GM18517 (cell line): ENCODE measurements around the gene AP3S1.
"Not testable (repeated sequence)": the region's sequence is repeated elsewhere in the genome, so short reads cannot be mapped to it uniquely, and the experiment has no call there.

Source experiments
- ATAC-seq: cut with Tn5 transposase; IDR thresholded peaks from one replicate; pipeline ENCODE4 v1.9.1; 2021; ENCODE audit warnings: mild to moderate bottlenecking, moderate library complexity; ENCODE audit not compliant: unreplicated experiment

Gene AP3S1

GRCh38 chr5:115820846-115821245, 20.9 kb upstream of the AP3S1 start:
- ATAC-seq = no peak

- not testable (repeated sequence) for ATAC-seq
Measured at GRCh38 chr5:115824983-115825382, 16.8 kb upstream of the AP3S1 start.

DNA sequence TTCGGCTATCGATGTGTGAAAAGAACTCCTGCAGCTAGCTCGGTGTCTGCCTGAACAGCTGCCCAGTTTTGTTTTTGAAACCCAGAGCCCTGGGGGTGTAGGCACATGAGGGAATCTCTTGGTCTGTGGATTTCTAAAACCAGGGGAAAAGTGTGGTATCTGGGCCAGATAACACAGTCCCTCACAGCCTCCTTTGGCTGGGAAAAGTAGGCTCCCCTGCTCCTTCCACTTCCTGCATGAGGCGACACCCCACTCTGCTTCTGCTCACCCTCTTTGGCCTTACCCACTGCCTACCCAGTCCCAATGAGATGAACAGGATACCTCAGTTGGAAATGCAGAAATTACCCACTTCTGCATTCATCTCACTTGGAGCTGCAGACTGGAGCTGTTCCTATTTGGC, 15.8 kb upstream of the AP3S1 start:
- no peak for ATAC-seq

DNA sequence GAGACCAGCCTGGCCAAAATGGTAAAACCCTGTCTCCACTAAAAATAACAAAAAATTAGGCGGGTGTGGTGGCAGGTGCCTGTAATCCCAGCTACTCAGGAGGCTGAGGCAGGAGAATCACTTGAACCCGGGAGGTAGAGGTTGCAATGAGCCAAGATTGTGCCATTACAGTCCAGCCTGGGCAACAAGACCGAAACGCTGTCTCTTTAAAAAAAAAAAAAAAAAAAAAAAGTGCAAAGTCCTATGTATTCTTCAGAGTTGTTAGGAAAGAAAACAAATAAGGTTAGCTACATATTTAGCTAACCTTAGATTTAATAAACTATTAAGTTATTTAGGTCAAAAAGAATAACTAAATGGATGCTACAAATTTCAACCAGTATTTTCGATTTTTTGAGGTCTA, 11.8 kb upstream of the AP3S1 start:
- no peak for ATAC-seq

- ATAC-seq = no peak
Measured at GRCh38 chr5:115831163-115831768, 10.5 kb upstream of the AP3S1 start.

DNA sequence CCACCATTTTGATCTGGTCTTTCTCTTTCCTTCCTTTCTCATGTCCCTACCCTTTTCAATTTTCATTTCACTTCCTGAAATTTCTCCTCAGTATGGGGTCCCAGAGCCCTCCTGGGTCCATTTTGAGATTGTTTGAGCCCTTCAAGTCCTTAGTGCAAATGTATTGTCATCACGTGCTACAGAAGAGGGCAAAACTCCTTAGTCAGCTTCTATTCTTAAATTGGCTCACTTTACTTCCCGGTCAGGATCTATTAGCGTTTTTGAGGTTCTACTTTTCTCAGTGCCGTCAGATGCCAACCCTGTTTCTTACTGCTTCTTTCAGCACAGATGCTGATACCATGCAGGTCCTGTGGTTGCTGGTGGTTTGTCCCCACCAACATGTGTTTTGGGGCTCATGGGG, 6.3 kb upstream of the AP3S1 start:
- ATAC-seq = no peak

GRCh38 chr5:115838885-115839518, 2.7 kb upstream of the AP3S1 start:
- ATAC-seq = peak; percentile 33

- ATAC-seq = no peak
Measured at GRCh38 chr5:115840873-115841272, 862 bp upstream of the AP3S1 start.

DNA sequence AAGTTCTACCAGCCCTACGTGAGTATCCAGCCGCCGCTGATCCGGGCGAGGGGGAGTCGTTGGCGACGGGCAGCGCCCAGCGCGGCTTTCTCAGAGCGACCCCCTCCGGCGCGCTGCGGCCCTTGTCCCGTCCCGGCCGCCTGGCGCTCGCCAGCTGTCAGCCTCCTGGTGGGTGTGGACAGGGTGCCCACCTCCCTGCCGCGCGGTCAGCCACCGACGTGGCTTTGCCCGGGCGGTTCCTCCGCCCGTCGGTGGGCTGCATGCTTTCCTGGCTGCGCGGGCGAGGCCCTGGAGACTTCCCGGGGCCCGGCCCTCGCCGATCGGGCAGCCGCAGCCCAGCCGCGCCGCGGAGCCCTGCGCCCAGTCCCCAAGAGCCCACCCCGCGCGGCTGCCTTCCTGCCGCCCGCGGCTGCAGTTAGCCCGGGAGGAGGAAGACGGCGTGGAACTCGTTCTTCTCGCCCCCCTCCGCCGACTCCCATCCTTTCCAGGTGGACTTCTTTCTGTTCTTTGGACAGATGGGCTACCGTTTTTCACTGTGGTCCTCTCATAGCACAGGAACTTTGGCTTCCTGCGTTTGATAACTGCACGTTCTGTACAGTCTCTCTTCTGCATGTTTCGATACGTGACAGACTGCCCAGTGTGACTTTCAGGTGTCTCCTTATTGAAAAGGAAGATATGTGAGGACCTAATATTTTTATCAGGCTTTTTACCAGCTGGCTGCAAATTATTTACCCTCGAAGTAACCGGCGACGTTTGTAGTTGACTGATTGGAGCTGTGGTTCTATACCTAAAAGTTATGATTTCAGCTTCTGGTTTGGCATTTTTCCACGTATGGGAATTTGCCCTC, 577 bp downstream of the AP3S1 start:
- ATAC-seq = peak; percentile 30

DNA sequence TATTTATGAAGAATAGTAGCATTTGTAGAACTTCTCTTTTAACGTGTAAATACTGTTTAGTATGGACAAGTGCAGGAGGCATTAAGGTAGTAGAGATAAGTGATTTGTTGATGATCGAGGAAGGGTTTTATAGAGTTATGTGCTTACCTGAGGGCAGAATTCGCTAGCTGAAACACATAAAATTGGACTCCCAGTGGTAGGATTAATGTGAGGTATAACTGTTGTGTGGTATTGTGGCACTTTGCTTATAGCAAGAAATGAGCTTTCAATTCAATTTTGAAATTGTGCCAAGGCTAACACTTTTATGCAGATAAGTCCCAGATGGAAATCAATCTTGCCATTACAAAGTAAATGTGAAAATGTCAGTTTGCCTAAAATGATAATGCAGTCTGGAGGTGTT, 1.2 kb downstream of the AP3S1 start:
- ATAC-seq = no peak

- ATAC-seq = no peak
Measured at GRCh38 chr5:115843444-115844130, 1.9 kb downstream of the AP3S1 start.

GRCh38 chr5:115844321-115844817, 2.6 kb downstream of the AP3S1 start:
- ATAC-seq = no peak

- ATAC-seq = no peak
Measured at GRCh38 chr5:115847290-115847689, 5.6 kb downstream of the AP3S1 start.

- no peak for ATAC-seq
Measured at GRCh38 chr5:115849258-115849798, 7.6 kb downstream of the AP3S1 start.

GRCh38 chr5:115850744-115851416, 9.1 kb downstream of the AP3S1 start:
- no peak for ATAC-seq

DNA sequence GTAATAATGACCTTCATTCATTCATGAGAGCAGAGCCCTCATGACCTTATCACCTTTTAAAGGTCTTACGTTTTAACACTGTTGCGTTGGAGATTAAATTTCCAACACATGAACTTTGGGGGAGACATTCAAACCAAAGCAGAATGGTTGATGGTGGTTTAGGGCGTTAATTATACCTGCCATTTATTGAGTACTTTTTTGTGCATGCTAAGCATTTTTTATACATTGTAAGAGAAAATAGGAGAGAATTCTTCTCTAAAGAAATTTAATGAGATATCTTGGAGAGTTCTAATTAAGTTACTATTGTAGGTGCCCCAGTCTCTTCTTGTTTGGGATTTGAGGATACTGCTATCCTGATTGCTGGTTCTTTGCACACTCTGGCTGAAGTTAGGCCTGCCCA, 12.4 kb downstream of the AP3S1 start:
- ATAC-seq = no peak

DNA sequence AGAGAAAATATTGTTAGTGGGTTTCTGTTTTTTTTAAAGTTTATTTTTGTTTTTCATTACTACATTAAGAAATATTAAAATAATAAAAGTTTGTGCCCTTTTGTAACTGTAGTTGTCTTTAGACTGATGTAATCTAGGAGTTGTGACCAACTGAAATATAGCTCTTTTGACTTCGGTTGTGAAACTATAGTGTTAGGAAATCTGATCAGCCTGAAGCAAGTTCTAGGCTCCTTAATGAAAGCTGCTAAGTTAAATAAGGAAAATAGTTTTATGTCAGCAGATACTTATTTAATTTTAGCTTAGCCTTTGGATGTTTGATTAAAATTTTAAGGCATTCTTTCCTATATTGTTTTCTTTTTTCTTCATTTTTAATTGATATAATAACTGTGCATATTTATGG, 14.2 kb downstream of the AP3S1 start:
- ATAC-seq = no peak

- no peak for ATAC-seq
Measured at GRCh38 chr5:115857057-115857479, 15.3 kb downstream of the AP3S1 start.

GRCh38 chr5:115857626-115858349, 16.1 kb downstream of the AP3S1 start:
- ATAC-seq = no peak

GRCh38 chr5:115858396-115858795, 16.7 kb downstream of the AP3S1 start:
- ATAC-seq = no peak
